Measurements from ENCODE around the gene RNF111.

- TF ChIP-seq SIN3A (IDR thresholded peaks at IDR 0.05; ENCODE audit: borderline replicate concordance, insufficient read depth, low read length) (no peak), FOXP2 (optimal IDR thresholded peaks at IDR 0.05; ENCODE audit: borderline replicate concordance, extremely low read depth, extremely low read length, insufficient read depth) (no peak)
Observed at GRCh38 chr15:58962662-58963565, 24.5 kb upstream of the RNF111 start.

Measured in PFSK-1 (cell line).